ENCODE data around the gene TOX3.

- no peak for TF ChIP-seq NR3C1 (CRISPR knock-in tag; conservative IDR thresholded peaks at IDR 0.05; ENCODE audit: low read depth)
- TF ChIP-seq CTCF (IDR thresholded peaks at IDR 0.05), result no peak
- no peak for TF ChIP-seq ERG (CRISPR knock-in tag; IDR thresholded peaks at IDR 0.05)
- no peak for TF ChIP-seq AFF4 (CRISPR knock-in tag; IDR thresholded peaks at IDR 0.05; ENCODE audit: borderline replicate concordance)
- TF ChIP-seq IRF1 (CRISPR knock-in tag; IDR thresholded peaks at IDR 0.05), result no peak
- TF ChIP-seq FOXP4 (CRISPR knock-in tag; IDR thresholded peaks at IDR 0.05), result no peak
- TF ChIP-seq RELA (CRISPR knock-in tag; IDR thresholded peaks at IDR 0.05; ENCODE audit: borderline replicate concordance), result no peak
- no peak for TF ChIP-seq FOXP1 (CRISPR knock-in tag; IDR thresholded peaks at IDR 0.05; ENCODE audit: borderline replicate concordance)
- no peak for TF ChIP-seq ZNF263 (CRISPR knock-in tag; IDR thresholded peaks at IDR 0.05; ENCODE audit: low read depth)
- no peak for TF ChIP-seq MLX (CRISPR knock-in tag; IDR thresholded peaks at IDR 0.05)
- no peak for TF ChIP-seq MAX (CRISPR knock-in tag; IDR thresholded peaks at IDR 0.05)
- TF ChIP-seq ETV6 (CRISPR knock-in tag; IDR thresholded peaks at IDR 0.05), result no peak
Observed at GRCh38 chr16:52562770-52563169, 15.8 kb upstream of the TOX3 start.

Measured in WTC11 (cell line).